ENCODE measurements around the gene NR2F1-AS1. TPM values are rescaled to one million over a fixed set of nuclear protein-coding genes. Genes with fewer than 3 reads are reported as not detected.

NR2F1-AS1 gene
- total and polyA plus RNA-seq, 2 experiments from 2014 or later = 8.3 to 36.0 TPM

DNA sequence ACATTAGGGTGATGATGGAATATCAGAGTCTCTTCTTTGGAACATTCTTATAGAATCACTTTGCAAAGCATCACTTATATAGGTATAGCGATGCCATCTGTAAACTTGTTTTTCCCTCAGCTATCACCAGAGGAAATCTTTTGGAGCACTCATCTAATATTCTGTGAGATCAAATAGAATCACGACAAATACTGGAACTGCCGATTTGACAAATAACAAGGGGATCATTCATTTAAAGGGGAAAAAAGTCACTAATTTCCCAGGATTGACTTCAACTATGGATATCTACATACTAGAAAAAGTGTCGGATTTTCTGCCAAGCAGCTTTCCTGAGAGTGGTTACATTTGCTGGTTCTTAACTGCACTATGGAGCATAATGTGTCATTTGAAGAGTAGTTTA, 178.6 kb downstream of the NR2F1-AS1 start:
- TF ChIP-seq EZH2 (IDR thresholded peaks at IDR 0.05; ENCODE audit: insufficient read depth, poor library complexity, severe bottlenecking) = no peak
- no peak for TF ChIP-seq EZH2phosphoT487 (IDR thresholded peaks at IDR 0.05; ENCODE audit: insufficient read depth, low read depth)
- no peaks in the 10 kb centered on the region for H3K79me2 ChIP-seq (ENCODE audit: insufficient read depth)
- H3K4me2 ChIP-seq (ENCODE audit: unreplicated experiment) = no peak overlapping the region
- H3K27me3 ChIP-seq (replicated peaks; ENCODE audit: insufficient read depth) = no peaks in the 10 kb centered on the region
- no peak for DNase-seq
- H3K4me3 ChIP-seq = no peak overlapping the region
- no peak overlapping the region for H3K9ac ChIP-seq
- H3F3A ChIP-seq (ENCODE audit: insufficient read depth) = no peaks in the 10 kb centered on the region
- WGBS, 2 experiments (ENCODE audit: low coverage in 1 of 2, low lambda C conversion rate in 2 of 2, missing lambda C conversion rate in 2 of 2) = 83 to 89% methylated on average over 4 of the region's 4 CpGs
- no peaks in the 10 kb centered on the region for H3K4me1 ChIP-seq (ENCODE audit: insufficient read depth)
- H3K27ac ChIP-seq = no peak overlapping the region
- H3K36me3 ChIP-seq (ENCODE audit: low read depth) = no peaks in the 10 kb centered on the region
- in situ Hi-C loops (cut with MboI) = no loop called here
- no peaks in the 10 kb centered on the region for H4K20me1 ChIP-seq (ENCODE audit: insufficient read depth)
- H2AFZ ChIP-seq = no peak overlapping the region
- H3K9me3 ChIP-seq (ENCODE audit: low read depth) = no peaks in the 10 kb centered on the region
- no peaks in the 10 kb centered on the region for H3K9me2 ChIP-seq (ENCODE audit: insufficient read depth)

DNA sequence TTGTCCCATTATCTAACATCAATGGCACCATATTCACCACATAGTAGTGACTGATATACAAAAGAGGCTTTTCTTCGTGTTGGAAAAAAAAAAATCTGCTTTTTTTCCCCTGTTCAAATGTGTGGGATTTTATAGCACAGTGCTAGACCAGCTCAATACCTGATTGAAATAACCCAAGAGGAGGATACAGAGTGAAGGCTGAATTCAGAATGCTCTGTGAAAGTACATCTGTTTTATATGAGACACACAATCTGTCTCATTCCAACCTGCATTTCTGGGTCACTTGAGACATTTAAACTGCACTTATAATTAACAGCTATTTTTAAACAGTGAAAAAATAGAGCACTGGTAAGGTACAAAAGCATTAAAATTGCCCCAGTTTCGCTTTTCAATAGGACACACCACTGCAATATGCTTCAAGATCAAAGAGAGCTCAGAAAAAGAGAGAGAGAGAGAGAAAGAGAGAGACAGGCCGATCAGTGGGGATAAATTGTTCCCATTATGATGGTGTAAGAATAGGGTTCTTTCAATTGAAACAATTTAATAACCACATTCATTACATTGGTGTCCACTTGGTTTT, 179.3 kb downstream of the NR2F1-AS1 start:
- Histone ChIP-seq H3K27ac (no peak overlapping the region), H3K27me3 (replicated peaks; ENCODE audit: insufficient read depth) (no peaks in the 10 kb centered on the region), H3K9ac (no peak overlapping the region), H3K4me3 (no peak overlapping the region), H2AFZ (no peak overlapping the region), H3K4me2 (ENCODE audit: unreplicated experiment) (no peak overlapping the region), H3F3A (ENCODE audit: insufficient read depth) (no peaks in the 10 kb centered on the region), H3K36me3 (ENCODE audit: low read depth) (no peaks in the 10 kb centered on the region), H3K9me2 (ENCODE audit: insufficient read depth) (no peaks in the 10 kb centered on the region), H3K9me3 (ENCODE audit: low read depth) (no peaks in the 10 kb centered on the region), H4K20me1 (ENCODE audit: insufficient read depth) (no peaks in the 10 kb centered on the region), H3K79me2 (ENCODE audit: insufficient read depth) (no peaks in the 10 kb centered on the region), H3K4me1 (ENCODE audit: insufficient read depth) (no peaks in the 10 kb centered on the region)
- WGBS, 2 experiments (ENCODE audit: low coverage in 1 of 2, low lambda C conversion rate in 2 of 2, missing lambda C conversion rate in 2 of 2) = 48 to 51% methylated on average over 3 of the region's 3 CpGs
- no peak for TF ChIP-seq EZH2 (IDR thresholded peaks at IDR 0.05; ENCODE audit: insufficient read depth, poor library complexity, severe bottlenecking)
- TF ChIP-seq EZH2phosphoT487 (IDR thresholded peaks at IDR 0.05; ENCODE audit: insufficient read depth, low read depth) = no peak
- in situ Hi-C loops (cut with MboI) = no loop called here
- DNase-seq = no peak

GRCh38 chr5:93399675-93400074, 181.3 kb downstream of the NR2F1-AS1 start:
- in situ Hi-C loops (cut with MboI) = no loop called here
- no peak overlapping the region for H3K4me3 ChIP-seq
- DNase-seq = no peak
- H3K9me3 ChIP-seq (ENCODE audit: low read depth) = no peaks in the 10 kb centered on the region
- 0 out of 2 replicates have a peak, but pooled peaks cover 6% of the 10 kb centered on the region for H3K4me1 ChIP-seq (ENCODE audit: insufficient read depth)
- H3K27me3 ChIP-seq (replicated peaks; ENCODE audit: insufficient read depth) = no peaks in the 10 kb centered on the region
- H3K36me3 ChIP-seq (ENCODE audit: low read depth) = no peaks in the 10 kb centered on the region
- H3K9ac ChIP-seq = no peak overlapping the region
- TF ChIP-seq EZH2 (IDR thresholded peaks at IDR 0.05; ENCODE audit: insufficient read depth, poor library complexity, severe bottlenecking) = no peak
- TF ChIP-seq EZH2phosphoT487 (IDR thresholded peaks at IDR 0.05; ENCODE audit: insufficient read depth, low read depth) = no peak
- whole genome bisulfite sequencing, 2 experiments (ENCODE audit: low coverage in 1 of 2, low lambda C conversion rate in 2 of 2, missing lambda C conversion rate in 2 of 2) = 74 to 86% methylated on average over 3 of the region's 3 CpGs
- H3F3A ChIP-seq (ENCODE audit: insufficient read depth) = no peaks in the 10 kb centered on the region
- H4K20me1 ChIP-seq (ENCODE audit: insufficient read depth) = no peaks in the 10 kb centered on the region
- no peaks in the 10 kb centered on the region for H3K9me2 ChIP-seq (ENCODE audit: insufficient read depth)
- H3K79me2 ChIP-seq (ENCODE audit: insufficient read depth) = no peaks in the 10 kb centered on the region
- no peak overlapping the region for H3K4me2 ChIP-seq (ENCODE audit: unreplicated experiment)
- no peak overlapping the region for H2AFZ ChIP-seq
- no peak overlapping the region for H3K27ac ChIP-seq

GRCh38 chr5:93395971-93396379, 185.0 kb downstream of the NR2F1-AS1 start:
- Histone ChIP-seq H3K27me3 (replicated peaks; ENCODE audit: insufficient read depth) (no peaks in the 10 kb centered on the region), H3K27ac (no peak overlapping the region), H3K4me3 (no peak overlapping the region), H3K79me2 (ENCODE audit: insufficient read depth) (no peaks in the 10 kb centered on the region), H2AFZ (no peak overlapping the region), H3K9ac (no peak overlapping the region), H3K9me3 (ENCODE audit: low read depth) (no peaks in the 10 kb centered on the region), H3K36me3 (ENCODE audit: low read depth) (no peaks in the 10 kb centered on the region), H3K4me1 (ENCODE audit: insufficient read depth) (0 out of 2 replicates have a peak, but pooled peaks cover 6% of the 10 kb centered on the region), H3K9me2 (ENCODE audit: insufficient read depth) (no peaks in the 10 kb centered on the region), H3F3A (ENCODE audit: insufficient read depth) (no peaks in the 10 kb centered on the region), H3K4me2 (ENCODE audit: unreplicated experiment) (no peak overlapping the region), H4K20me1 (ENCODE audit: insufficient read depth) (no peaks in the 10 kb centered on the region)
- no peak for TF ChIP-seq EZH2 (IDR thresholded peaks at IDR 0.05; ENCODE audit: insufficient read depth, poor library complexity, severe bottlenecking)
- TF ChIP-seq EZH2phosphoT487 (IDR thresholded peaks at IDR 0.05; ENCODE audit: insufficient read depth, low read depth) = no peak
- 95 to 97% methylated on average over 1 of the region's 1 CpG for WGBS, 2 experiments (ENCODE audit: low coverage in 1 of 2, low lambda C conversion rate in 2 of 2, missing lambda C conversion rate in 2 of 2)
- DNase-seq = no peak
- in situ Hi-C loops (cut with MboI) = no loop called here
